ENCODE results near the gene ALDH16A1.
A peak's percentile ranks its signal among the peaks of the same experiment; 100 is the strongest.

ALDH16A1 gene

GRCh38 chr19:49447485-49448431, 5.3 kb upstream of the ALDH16A1 start:
- no peak for TF ChIP-seq CTCF (IDR thresholded peaks at IDR 0.05; ENCODE audit: borderline replicate concordance, insufficient read depth, low read depth, low read length)
- H3K4me3 ChIP-seq (ENCODE audit: low read depth, low read length), result no peak overlapping the region

GRCh38 chr19:49448432-49448786, 4.6 kb upstream of the ALDH16A1 start:
- no peak overlapping the region for H3K4me3 ChIP-seq (ENCODE audit: low read depth, low read length)
- no peak for TF ChIP-seq CTCF (IDR thresholded peaks at IDR 0.05; ENCODE audit: borderline replicate concordance, insufficient read depth, low read depth, low read length)

GRCh38 chr19:49450405-49450804, 2.6 kb upstream of the ALDH16A1 start:
- no peak for TF ChIP-seq CTCF (IDR thresholded peaks at IDR 0.05; ENCODE audit: borderline replicate concordance, insufficient read depth, low read depth, low read length)
- H3K4me3 ChIP-seq (ENCODE audit: low read depth, low read length), result peak overlapping the region; percentile 97

GRCh38 chr19:49451430-49452181, 1.4 kb upstream of the ALDH16A1 start, which contains the start of gene PIH1D1:
PIH1D1 (minus strand) TSS chr19:49451814; CDS start chr19:49451574, 240 bp downstream.
- H3K4me3 ChIP-seq (ENCODE audit: low read depth, low read length), result peak within 1 kb of the TSS; percentile 97
- TF ChIP-seq CTCF (IDR thresholded peaks at IDR 0.05; ENCODE audit: borderline replicate concordance, insufficient read depth, low read depth, low read length), result no peak

GRCh38 chr19:49453757-49454240, 774 bp downstream of the ALDH16A1 start:
- H3K4me3 ChIP-seq (ENCODE audit: low read depth, low read length), result peak overlapping the region; percentile 68
- TF ChIP-seq CTCF (IDR thresholded peaks at IDR 0.05; ENCODE audit: borderline replicate concordance, insufficient read depth, low read depth, low read length), result no peak

GRCh38 chr19:49455773-49456172, 2.7 kb downstream of the ALDH16A1 start:
- TF ChIP-seq CTCF (IDR thresholded peaks at IDR 0.05; ENCODE audit: borderline replicate concordance, insufficient read depth, low read depth, low read length), result no peak
- no peak overlapping the region for H3K4me3 ChIP-seq (ENCODE audit: low read depth, low read length)

Measured in GM12875 (cell line).